K562 (cell line): ENCODE data around the gene GALNT7. TPM values are rescaled to one million over a fixed set of nuclear protein-coding genes. Genes with fewer than 3 reads are reported as not detected.
A peak's percentile ranks its signal among the peaks of the same experiment; 100 is the strongest.

ENCODE experiments used
- ATAC-seq: fragments of 200-7000 bp; cut with Tn5 transposase; 3 replicates; pipeline ENCODE4 v1.9.1; 2020; ENCODE audit warnings: moderate library complexity
- BruUV-seq: library from RNA; stranded (reverse); fragments of 400-500 nt; replicated peaks from 2 replicates; lab custom pipeline; 2021; lab: Mats Ljungman, UMichigan
- CTCF ChIA-PET: fragments of 300-600 bp; formaldehyde crosslinking; extraction: SDS; loops from one replicate; lab custom pipeline; 2021; ENCODE audit warnings: low intra/inter-chr PET ratio; lab: Yijun Ruan, JAX
- POLR2A ChIA-PET: fragments of 300-600, 350-650 bp; sonication (Branson Sonifier 250); formaldehyde crosslinking; extraction: SDS; loops from one replicate; lab custom pipeline; 2021; ENCODE audit warnings: antibody characterized with exemption, inconsistent platforms; lab: Yijun Ruan, JAX
- DNase-seq, 4 experiments: peaks; one replicate each; pipeline versions ENCODE4 v3.0.0 to v3.0.0-alpha.2; 2011 to 2018; ENCODE audit warnings: low spot score in 3 of 4, mixed read lengths in 3 of 4; ENCODE audit errors: extremely low read depth in 1 of 4
- FAIRE-seq: peaks from 2 replicates; lab custom pipeline; 2011; peaks lifted over from hg19 to GRCh38; lab: Jason Lieb, UNC
- H2AFZ ChIP-seq: 2 replicates; pipeline ENCODE4 v1.6.0; 2011; ENCODE audit warnings: low read depth, low read length, control low read depth, inconsistent platforms
- H3K27ac ChIP-seq: fragments of 200-600 bp; 3 replicates; pipeline ENCODE4 v1.8.0; 2011; ENCODE audit warnings: low read depth, mild to moderate bottlenecking, control low read depth, inconsistent platforms, low read length, moderate library complexity, mixed read lengths; ENCODE audit errors: extremely low read depth
- H3K27me3 ChIP-seq, 2 experiments: fragments of 300-600 bp in 1 of 2; 2 replicates in 1 of 2; 3 replicates in 1 of 2; pipeline versions ENCODE4 v1.6.0 to v1.8.0; 2011; ENCODE audit warnings: inconsistent platforms in 2 of 2, low read length in 2 of 2, mild to moderate bottlenecking in 1 of 2, mixed read lengths in 1 of 2, moderate library complexity in 1 of 2; ENCODE audit not compliant: control insufficient read depth in 2 of 2, insufficient read depth in 2 of 2
- H3K36me3 ChIP-seq: fragments of 300-600 bp; 3 replicates; pipeline ENCODE4 v1.8.0; 2011; ENCODE audit warnings: mild to moderate bottlenecking, low read length, inconsistent platforms; ENCODE audit not compliant: control insufficient read depth, insufficient read depth
- H3K4me1 ChIP-seq, 2 experiments: fragments of 200-600 bp in 1 of 2; replicated peaks in 1 of 2; 2 replicates in 1 of 2; 3 replicates in 1 of 2; pipeline versions ENCODE4 v1.5.1 to v1.8.0; 2011; ENCODE audit warnings: inconsistent platforms in 2 of 2, low read length in 2 of 2, mild to moderate bottlenecking in 1 of 2, mixed read lengths in 1 of 2, moderate library complexity in 1 of 2; ENCODE audit not compliant: control insufficient read depth in 2 of 2, insufficient read depth in 2 of 2
- H3K4me2 ChIP-seq: 2 replicates; pipeline ENCODE4 v1.6.1; 2011; ENCODE audit warnings: low read length, control low read depth, inconsistent platforms, mixed read lengths; ENCODE audit not compliant: insufficient read depth
- H3K4me3 ChIP-seq: fragments of 200-600 bp; sonication (generic), shearing (Covaris generic); 2 replicates; pipeline ENCODE4 v1.5.1; 2016; ENCODE audit warnings: control low read depth, inconsistent platforms
- H3K79me2 ChIP-seq: fragments of 200-600 bp; 3 replicates; pipeline ENCODE4 v1.8.0; 2011; ENCODE audit warnings: low read length, inconsistent platforms; ENCODE audit not compliant: control insufficient read depth, insufficient read depth
- H3K9ac ChIP-seq, 2 experiments: 2 replicates each; pipeline versions ENCODE4 v1.6.0 to v1.6.1; 2011; ENCODE audit warnings: low read depth in 2 of 2, low read length in 2 of 2, control low read depth in 1 of 2, inconsistent platforms in 1 of 2, mild to moderate bottlenecking in 1 of 2, mixed read lengths in 1 of 2; ENCODE audit not compliant: insufficient read depth in 1 of 2
- H3K9me1 ChIP-seq: one replicate; pipeline ENCODE4 v1.6.0; 2011; ENCODE audit warnings: inconsistent platforms, mild to moderate bottlenecking, low read length, moderate library complexity; ENCODE audit not compliant: control insufficient read depth, insufficient read depth
- H3K9me3 ChIP-seq: replicated peaks from 2 replicates; pipeline ENCODE4 v1.5.1; 2011; ENCODE audit warnings: low read depth, low read length, inconsistent platforms; ENCODE audit not compliant: control insufficient read depth, insufficient read depth
- H4K20me1 ChIP-seq: replicated peaks from 2 replicates; pipeline ENCODE4 v1.6.1; 2011; ENCODE audit warnings: low read length, inconsistent platforms, mixed read lengths; ENCODE audit not compliant: control insufficient read depth, insufficient read depth
- BHLHE40 ChIP-seq: IDR thresholded peaks from 2 replicates; pipeline ENCODE4 v1.6.1; 2011; ENCODE audit warnings: low read length, improper control_type of control experiment
- CTCF ChIP-seq, 3 experiments: IDR thresholded peaks in 2 of 3; conservative IDR thresholded peaks in 1 of 3; 2 replicates each; pipeline ENCODE4 v1.5.1; 2011 to 2012; ENCODE audit warnings: low read length in 3 of 3, mild to moderate bottlenecking in 3 of 3, control low read depth in 2 of 3, improper control_type of control experiment in 1 of 3, inconsistent platforms in 1 of 3, low read depth in 1 of 3, mixed read lengths in 1 of 3, moderate library complexity in 1 of 3; ENCODE audit not compliant: insufficient read depth in 2 of 3
- ELF2 ChIP-seq: fragments of 250-450 bp; sonication (Bioruptor Pico); IDR thresholded peaks from 2 replicates; pipeline ENCODE4 v1.5.0; 2021; ENCODE audit warnings: mild to moderate bottlenecking
- HDAC3 ChIP-seq: fragments of 450-650 bp; IDR thresholded peaks from 2 replicates; pipeline ENCODE4 v1.6.1; 2018; ENCODE audit warnings: borderline replicate concordance, mild to moderate bottlenecking, moderate library complexity; ENCODE audit not compliant: partially characterized antibody
- RAD21 ChIP-seq, 2 experiments: fragments of 250-450 bp in 1 of 2; fragments of 450-650 bp in 1 of 2; sonication (Bioruptor Pico) in 1 of 2; formaldehyde crosslinking in 1 of 2; IDR thresholded peaks in 1 of 2; conservative IDR thresholded peaks in 1 of 2; 2 replicates each; pipeline versions ENCODE4 v1.4.0 to v1.8.0; 2020 to 2022; ENCODE audit warnings: mild to moderate bottlenecking in 2 of 2, moderate library complexity in 1 of 2
- WGBS: fragments of 100-300 bp; shearing (Covaris generic); methylation state at CpG from one replicate; pipeline ENCODE4 v1.1.6; 2016; ENCODE audit warnings: low coverage, mixed read lengths; ENCODE audit not compliant: insufficient coverage; ENCODE audit errors: missing lambda C conversion rate; 5-methylcytosine and 5-hydroxymethylcytosine counted together
- in situ Hi-C: fragments of 300-500 bp; cut with MboI; formaldehyde crosslinking; loops from 4 replicates; pipeline ENCODE4 v1.15.0; 2018; ENCODE audit warnings: inconsistent platforms, mixed read lengths
- intact Hi-C: fragments of 100-400 bp; cut with micrococcal nuclease; formaldehyde crosslinking; loops from 2 replicates; pipeline ENCODE4 v1.14.2; 2022
- polyA plus RNA-seq, 8 experiments: library from polyadenylated mRNA; depleted of rRNA in 4 of 8; stranded (reverse) in 5 of 8; unstranded in 3 of 8; fragments of >200 nt; fragmentation: Nextera tagmentation in 2 of 8; fragmentation: Illumina TruSeq in 1 of 8; extraction: Ambion mirVana in 2 of 8; extraction: Trizol in 1 of 8; gene quantifications; 2 replicates each; pipeline versions ENCODE4 v1.2.1 to v1.2.3, GENCODE V29; 2011 to 2014; ENCODE audit warnings: inconsistent platforms in 1 of 8, missing spikeins in 1 of 8
- total RNA-seq, 7 experiments: library from RNA; depleted of rRNA in 6 of 7; stranded (reverse); fragments of >200 nt in 6 of 7; fragmentation: Illumina TruSeq in 2 of 7; extraction: Trizol in 2 of 7; gene quantifications; 2 replicates each; pipeline versions ENCODE4 v1.2.1 to v1.2.3, GENCODE V29; 2011 to 2021; ENCODE audit warnings: low replicate concordance in 1 of 7
- TF ChIP-seq, protein P1 (sequence below), 2 experiments: fragments of 450-650 bp; formaldehyde crosslinking in 1 of 2; IDR thresholded peaks; 2 replicates each; pipeline versions ENCODE4 v1.4.0 to v1.6.1; 2014 to 2020; ENCODE audit warnings: mild to moderate bottlenecking in 2 of 2, borderline replicate concordance in 1 of 2, low read depth in 1 of 2

Gene GALNT7
- total and polyA plus RNA-seq, 9 of the 15 experiments (the other 6 are each of a cell fraction or from before 2014, with no cell fraction given) = 16.7 to 38.7 (median 31.1) TPM

- no peak for TF ChIP-seq HDAC3
These were observed 147.4 kb downstream of the GALNT7 start (continued) for GRCh38 chr4:173316060-173316459.

GRCh38 chr4:173317004-173317403 lies 148.4 kb downstream of the GALNT7 start:
- Histone ChIP-seq H3K27ac (no peak overlapping the region), H3K4me3 (no peak overlapping the region), H3K9ac (no peak overlapping the region), H3K27me3 (no peaks in the 10 kb centered on the region), H3K4me2 (no peak overlapping the region), H3K36me3 (peaks cover 56% of the 10 kb centered on the region), H3K9me3 (no peaks in the 10 kb centered on the region), H4K20me1 (no peaks in the 10 kb centered on the region), H2AFZ (no peak overlapping the region), H3K4me1 (no peaks in the 10 kb centered on the region; a peak in 1 of 5 replicates), H3K9me1 (no peaks in the 10 kb centered on the region), H3K79me2 (no peaks in the 10 kb centered on the region)
- no TSS peak for BruUV-seq
- no peak for FAIRE-seq
- TF ChIP-seq, protein P1, sequence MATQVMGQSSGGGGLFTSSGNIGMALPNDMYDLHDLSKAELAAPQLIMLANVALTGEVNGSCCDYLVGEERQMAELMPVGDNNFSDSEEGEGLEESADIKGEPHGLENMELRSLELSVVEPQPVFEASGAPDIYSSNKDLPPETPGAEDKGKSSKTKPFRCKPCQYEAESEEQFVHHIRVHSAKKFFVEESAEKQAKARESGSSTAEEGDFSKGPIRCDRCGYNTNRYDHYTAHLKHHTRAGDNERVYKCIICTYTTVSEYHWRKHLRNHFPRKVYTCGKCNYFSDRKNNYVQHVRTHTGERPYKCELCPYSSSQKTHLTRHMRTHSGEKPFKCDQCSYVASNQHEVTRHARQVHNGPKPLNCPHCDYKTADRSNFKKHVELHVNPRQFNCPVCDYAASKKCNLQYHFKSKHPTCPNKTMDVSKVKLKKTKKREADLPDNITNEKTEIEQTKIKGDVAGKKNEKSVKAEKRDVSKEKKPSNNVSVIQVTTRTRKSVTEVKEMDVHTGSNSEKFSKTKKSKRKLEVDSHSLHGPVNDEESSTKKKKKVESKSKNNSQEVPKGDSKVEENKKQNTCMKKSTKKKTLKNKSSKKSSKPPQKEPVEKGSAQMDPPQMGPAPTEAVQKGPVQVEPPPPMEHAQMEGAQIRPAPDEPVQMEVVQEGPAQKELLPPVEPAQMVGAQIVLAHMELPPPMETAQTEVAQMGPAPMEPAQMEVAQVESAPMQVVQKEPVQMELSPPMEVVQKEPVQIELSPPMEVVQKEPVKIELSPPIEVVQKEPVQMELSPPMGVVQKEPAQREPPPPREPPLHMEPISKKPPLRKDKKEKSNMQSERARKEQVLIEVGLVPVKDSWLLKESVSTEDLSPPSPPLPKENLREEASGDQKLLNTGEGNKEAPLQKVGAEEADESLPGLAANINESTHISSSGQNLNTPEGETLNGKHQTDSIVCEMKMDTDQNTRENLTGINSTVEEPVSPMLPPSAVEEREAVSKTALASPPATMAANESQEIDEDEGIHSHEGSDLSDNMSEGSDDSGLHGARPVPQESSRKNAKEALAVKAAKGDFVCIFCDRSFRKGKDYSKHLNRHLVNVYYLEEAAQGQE (IDR thresholded peaks at IDR 0.05; ENCODE audit: borderline replicate concordance) = peak; percentile 37
- TF ChIP-seq, protein P1 (CRISPR knock-in tag; IDR thresholded peaks at IDR 0.05; ENCODE audit: low read depth) = no peak
- TF ChIP-seq ELF2 (no peak), CTCF (IDR thresholded peaks at IDR 0.05 in 2 of 3, conservative IDR thresholded peaks at IDR 0.05 in 1 of 3; ENCODE audit: insufficient read depth in 2 of 3, low read depth in 1 of 3, low read length in 3 of 3) (peak; percentile 46 to 52 (median 48)), BHLHE40 (peak; percentile 54), RAD21 (CRISPR knock-in tag; conservative IDR thresholded peaks at IDR 0.05 in 1 of 2, IDR thresholded peaks at IDR 0.05 in 1 of 2) (peak in 1 of 2 experiments; percentile 27; a peak in 1 of 4 replicates)
- DNase-seq = peak; percentile 29 to 53 (median 39)
- 62% methylated on average over 3 of the region's 3 CpGs for WGBS
- ATAC-seq = peak; percentile 92
- ChIA-PET CTCF (interaction anchor here (4.7 kb wide), 1 partner anchor 99 kb away, joined by 57 read pairs; no protein-coding TSS in a partner anchor), POLR2A (interaction anchor here (0.9 to 1.9 kb wide), 2 partner anchors 17 to 73 kb away, joined by 3 to 4 read pairs; partner anchors contain the start of gene HMGB2)
- in situ Hi-C loops = loop anchor here (5.0 kb wide), 1 partner anchor 100 kb away; no protein-coding TSS in a partner anchor
- intact Hi-C loops = no loop called here
